NCI-H2171 treated with DMSO at 0.1 percent for 48 hours (cell line): ENCODE results near the gene BRI3.

ENCODE experiments used
- DNase-seq: peaks from one replicate; lab custom pipeline; 2025; lab: John Stamatoyannopoulos, UW

Gene BRI3

DNA sequence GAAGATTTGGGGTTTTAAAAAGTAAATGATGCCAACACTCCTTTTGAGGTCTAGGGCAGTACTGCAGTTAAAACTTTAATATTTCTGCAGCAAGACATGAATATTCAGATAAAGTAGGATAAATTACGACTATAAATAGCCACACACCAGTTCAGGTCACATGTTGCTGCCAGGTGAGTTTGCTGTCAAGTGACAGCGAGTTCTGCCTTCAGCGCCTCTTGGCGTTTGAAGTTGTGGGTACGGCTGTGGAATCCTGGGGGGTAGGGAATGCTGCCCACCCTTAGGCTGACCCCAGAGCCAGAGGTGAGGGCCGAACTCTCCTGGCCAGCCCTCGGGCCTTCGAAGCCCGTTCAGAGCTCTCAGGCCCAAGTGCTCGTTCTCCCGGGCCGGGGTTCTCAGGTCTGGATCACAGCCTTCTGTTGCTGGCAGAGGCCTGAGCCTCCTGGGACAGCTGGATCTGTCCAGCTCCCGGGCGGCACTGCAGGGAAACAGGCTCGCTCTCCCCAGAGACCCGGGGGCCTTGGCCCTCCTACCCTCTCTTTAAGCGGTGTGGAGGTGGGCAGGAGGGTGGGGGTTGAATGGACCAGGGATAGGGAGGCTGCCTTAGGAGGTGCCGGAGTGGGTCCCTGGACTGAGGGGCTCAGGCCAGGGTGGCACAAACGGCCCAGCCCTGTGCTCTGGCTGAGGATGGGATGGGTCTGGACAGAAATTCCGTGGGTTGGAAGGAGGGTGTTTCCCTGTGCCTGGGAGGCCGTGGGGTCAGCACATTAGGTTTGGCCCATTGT is 5.4 kb downstream of the BRI3 start:
- DNase-seq: no peak

- DNase-seq: peak; percentile 27
These were observed 6.0 kb downstream of the BRI3 start for GRCh38 chr7:98287486-98287959.

DNA sequence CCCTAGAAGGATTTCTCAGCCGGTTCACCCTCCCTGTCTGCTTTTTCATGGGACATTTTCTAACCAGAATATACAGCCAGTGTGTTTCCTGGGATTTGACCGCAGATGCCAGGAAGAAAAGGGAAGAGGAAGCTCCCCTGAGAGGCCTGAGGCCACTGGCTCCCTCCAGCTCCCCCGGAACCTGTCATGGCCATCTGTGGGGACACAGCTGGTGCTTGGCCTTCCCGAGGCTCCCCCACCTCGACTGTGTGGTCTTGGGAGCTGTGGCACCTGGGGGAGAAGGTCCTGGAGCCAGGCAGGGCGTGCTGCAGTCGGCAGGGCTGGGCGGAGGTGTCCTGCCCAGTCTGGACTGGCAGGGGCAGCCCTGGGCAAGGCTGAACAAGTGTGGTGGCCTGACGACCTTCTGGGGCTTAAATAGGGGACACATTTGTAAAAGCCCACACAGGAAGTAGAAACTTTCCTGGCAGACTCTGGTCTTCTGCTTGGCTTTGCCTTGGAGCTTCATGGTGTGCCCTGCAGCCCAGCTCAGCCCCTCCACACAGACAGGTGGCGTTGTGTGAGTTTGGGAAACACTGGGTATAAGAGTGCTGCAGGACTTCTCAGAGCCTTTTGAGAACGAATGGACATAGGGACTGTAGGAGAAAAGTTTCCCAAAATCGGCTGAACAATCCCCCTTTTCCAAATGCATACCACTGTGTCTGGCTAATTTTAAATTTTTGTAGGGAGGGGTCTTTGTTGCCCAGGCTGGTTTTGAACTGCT is 6.8 kb downstream of the BRI3 start:
- DNase-seq: no peak

- no peak for DNase-seq
These were observed 7.9 kb downstream of the BRI3 start for GRCh38 chr7:98289333-98289875.

DNA sequence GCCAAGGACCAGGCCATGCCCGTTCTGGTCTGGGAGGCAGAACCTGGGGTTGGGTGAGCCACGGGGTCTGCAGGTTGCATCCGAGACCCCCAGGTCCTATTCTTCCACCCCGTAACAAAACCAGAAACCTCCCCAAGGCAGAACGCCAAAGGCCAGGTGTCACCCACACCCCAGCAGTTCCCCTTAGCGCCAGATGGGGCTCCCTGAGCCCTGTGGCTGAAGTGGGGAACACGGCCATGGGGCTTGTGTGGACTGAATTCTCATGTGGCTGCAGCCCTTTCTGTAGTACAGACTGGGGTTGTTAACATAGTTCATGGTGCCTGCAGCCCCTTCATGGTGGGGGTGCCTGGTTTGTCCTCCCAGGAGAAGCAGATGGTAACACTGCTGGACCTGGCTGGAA is 10.2 kb downstream of the BRI3 start:
- DNase-seq: no peak

DNA sequence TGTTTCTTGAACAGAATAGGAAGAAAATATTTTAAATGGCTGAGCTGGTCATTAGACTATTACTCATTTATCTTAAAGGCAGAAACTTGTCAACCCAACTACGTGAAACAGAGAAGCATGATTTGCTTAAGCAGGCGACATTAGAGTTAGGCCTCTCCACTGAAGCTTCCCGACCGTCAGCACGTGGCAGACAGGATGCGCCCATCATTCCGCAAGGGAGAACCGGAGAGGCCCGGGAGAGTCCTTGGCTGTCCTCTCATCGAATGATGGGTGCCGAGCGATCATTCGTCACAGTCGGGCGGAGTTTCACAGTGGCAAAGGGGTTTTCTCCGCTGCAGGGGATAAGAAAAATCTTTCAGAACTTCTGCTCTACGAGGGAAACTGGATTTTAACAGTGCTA is 11.8 kb downstream of the BRI3 start:
- DNase-seq: no peak

DNA sequence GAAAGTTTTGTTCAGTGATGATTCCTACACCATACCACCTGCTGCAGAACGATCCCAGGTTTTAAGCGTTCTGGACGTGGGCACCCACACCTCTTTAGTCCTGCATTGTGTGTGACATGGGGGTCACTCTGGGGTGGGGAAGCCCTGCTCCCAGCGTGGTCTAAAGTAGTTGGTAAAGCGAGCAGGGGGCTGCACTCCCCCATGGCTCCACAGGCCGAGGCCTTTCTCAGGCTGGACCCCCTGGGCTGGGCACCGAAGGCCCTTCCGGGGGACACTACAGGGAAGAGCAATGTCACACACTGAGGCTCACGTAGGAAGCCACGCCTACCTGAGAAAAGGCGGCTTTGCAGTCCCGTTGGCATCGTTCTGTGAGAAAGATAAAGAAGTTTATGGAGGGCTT is 12.3 kb downstream of the BRI3 start:
- no peak for DNase-seq

GRCh38 chr7:98294326-98294725 is 12.8 kb downstream of the BRI3 start:
- no peak for DNase-seq

GRCh38 chr7:98294798-98295382 is 13.4 kb downstream of the BRI3 start:
- DNase-seq: peak; percentile 67

- no peak for DNase-seq
These were observed 14.1 kb downstream of the BRI3 start for GRCh38 chr7:98295467-98296192.

DNA sequence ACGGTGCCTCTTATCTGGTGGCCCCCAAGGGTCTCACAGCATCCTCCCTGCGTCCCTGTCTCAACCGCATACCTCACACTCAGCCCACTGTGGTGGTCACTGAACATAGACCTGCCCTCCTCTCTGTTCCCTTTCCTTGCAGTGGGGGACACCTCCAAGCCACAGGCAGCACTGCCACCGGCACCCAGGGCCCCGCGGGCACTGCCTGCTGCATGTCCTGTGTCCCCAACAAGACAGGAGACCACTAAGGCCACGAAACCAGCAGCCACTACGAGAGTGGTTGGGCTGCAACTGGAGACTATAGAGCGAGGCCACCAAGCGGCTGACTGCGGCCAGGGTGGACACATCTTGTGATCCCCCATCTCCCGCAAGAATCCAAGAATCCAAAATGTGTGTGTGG is 15.3 kb downstream of the BRI3 start:
- no peak for DNase-seq

DNA sequence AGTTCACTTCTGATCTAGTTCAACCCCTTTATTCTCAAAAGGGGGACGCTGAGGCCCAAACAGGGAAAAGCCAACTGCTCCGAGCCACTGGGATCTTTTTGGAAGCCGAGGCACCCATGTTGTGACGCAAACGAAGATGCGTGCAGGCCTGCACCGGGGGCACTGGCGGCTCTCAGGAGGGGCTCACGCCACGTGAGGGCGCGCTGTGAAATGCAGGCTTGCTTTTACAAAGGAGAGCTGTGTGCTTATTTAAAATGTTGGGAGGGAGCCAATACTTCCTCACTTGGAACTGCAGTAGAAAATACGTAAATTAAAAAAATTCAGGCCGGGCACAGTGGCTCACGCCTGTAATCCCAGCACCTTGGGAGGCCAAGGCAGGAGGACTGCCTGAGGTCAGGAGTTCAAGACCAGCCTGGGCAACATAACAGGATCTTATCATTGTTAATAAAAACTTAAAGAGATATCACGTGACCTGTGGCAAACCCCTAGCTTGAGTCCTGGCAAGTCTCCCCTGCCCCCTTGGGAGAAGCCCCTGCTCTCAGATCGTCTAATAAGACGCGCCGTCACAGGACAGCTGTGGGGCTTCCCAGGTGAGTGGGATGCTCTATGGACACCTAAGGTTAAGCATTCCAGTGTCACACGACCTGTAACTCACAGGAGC is 16.3 kb downstream of the BRI3 start:
- DNase-seq: no peak

GRCh38 chr7:98300595-98301372 is 19.3 kb downstream of the BRI3 start:
- DNase-seq: no peak

GRCh38 chr7:98301693-98302470 is 20.4 kb downstream of the BRI3 start:
- no peak for DNase-seq

DNA sequence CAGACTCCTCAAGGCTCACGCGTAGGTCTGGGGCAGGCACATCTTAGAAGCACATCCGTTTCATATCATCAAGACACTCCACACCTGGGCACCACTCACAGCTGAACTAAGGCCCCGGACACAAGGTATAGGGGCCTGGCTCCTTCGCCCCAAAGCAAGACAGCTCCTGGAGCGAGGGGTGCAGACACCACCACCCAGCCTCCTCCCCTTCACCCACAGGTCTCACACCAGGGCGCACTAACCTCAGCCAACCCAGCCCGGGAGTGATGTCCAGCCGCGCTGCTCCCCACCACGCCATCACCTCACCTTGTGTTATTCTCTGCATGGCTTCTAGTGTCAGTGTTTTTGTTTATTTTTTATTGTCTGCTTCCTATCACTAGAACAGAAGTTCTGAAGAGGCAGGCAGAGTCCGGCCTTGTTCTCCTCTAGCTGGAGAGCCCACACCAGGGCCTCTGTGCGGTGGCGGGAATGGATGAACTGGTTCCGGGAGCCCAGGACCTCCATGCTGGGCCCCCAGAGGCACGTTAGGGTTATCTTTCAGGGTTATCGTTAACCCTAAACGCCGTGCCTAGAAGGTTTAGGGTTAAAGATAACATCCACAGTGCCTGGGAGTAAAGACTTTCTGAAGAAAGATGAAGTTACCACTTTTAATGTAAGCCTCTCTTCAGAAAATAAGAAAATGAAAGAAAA is 21.8 kb downstream of the BRI3 start:
- no peak for DNase-seq

- no peak for DNase-seq
These were observed 22.4 kb downstream of the BRI3 start for GRCh38 chr7:98303906-98304305.

DNA sequence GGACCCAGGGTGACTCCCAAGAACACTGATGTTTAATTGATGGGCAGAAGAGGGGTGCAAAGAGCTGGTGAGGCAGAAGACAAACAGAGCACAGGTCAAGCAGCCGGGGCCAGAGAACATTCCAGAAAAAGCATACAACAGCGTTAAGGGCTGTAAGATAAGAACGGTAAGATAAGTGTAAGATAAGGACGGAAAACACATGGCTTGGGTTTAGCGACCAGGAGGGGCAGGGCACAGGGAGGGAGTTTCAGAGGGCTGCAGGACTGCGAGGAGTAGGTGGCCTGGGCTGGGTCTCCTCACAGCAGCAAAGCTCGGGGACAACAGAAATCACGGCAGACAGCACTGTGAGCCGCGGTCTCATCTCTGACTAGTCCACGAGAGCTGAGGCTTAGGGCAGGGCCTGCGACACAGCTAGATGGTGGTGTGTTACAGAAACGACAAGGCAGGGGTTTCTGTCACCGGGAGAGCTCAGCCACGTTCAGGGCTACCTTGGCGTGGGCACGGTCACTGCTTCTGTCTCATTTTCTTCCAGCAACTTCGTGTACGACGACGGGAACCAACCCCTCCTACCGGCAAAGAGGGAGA is 24.6 kb downstream of the BRI3 start:
- no peak for DNase-seq

- DNase-seq: no peak
These were observed 26.5 kb downstream of the BRI3 start for GRCh38 chr7:98307971-98308466.

- no peak for DNase-seq
These were observed 28.1 kb downstream of the BRI3 start for GRCh38 chr7:98309566-98309965.
